ENCODE data around the gene SYNDIG1.
"Not testable (repeated sequence)": the region's sequence is repeated elsewhere in the genome, so short reads cannot be mapped to it uniquely, and the experiment has no call there.

The SYNDIG1 gene

DNA sequence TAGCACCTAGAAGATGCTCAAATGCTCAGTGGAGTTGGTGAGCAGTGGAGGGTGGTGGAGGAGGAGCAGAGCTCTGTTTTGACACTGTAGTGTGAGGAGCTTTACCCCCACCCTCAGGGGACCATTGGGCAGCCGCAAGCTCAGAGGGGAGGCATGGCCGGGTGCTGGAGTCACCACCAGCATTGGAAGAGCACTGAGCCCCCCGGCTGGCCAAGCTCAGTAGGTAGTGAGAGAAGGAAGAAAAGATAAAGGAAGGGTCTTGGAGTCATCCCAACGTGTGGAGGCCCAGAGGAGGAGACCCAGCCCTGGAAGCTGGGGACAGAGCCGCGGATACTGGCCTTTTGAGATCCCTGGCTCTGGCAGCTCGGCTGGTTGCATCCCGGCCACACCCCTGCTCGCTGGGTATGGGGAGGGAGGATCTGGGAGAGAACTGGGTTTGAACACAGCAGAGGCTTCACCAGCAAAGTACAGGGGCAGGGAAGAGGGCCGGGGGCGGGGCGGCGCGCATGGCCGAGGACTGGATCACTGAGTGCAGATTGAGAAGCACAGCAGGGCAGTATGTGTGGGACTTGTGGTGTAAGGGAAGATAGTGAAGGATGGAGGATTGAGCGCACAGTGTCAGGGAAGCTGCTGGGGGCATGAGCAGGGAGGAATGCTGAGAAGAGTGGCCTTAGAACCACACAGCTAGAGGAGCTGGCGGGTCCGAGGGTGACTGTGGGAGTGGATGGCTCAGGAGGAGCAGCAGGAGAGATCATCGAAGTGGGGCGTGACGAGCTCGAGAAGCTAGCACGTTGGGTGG lies 24.4 kb downstream of the SYNDIG1 start:
- no peak for DNase-seq (ENCODE audit: low spot score)

DNA sequence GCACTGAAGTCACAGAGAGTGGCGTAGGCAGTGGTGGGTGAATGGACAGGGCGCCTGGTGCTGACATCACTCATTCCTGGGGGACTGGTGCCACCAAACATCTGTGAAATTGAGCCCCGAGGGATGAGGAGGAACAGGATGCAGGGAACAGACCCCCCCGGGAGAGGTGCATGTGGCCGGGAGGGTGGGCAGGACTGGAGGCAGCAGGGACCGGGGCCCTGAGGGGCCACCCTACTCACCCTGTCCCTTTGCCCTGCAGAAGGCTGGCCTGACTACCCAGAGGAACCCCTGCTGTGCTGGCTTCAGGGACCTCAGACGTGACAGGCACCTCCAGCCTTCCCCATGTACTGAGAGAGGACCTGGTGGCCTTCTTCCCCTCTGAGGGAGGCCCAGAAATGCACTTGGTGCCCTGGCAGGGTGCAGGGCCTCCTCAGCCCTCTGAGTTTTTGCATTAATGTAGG lies 25.1 kb downstream of the SYNDIG1 start:
- no peak for DNase-seq (ENCODE audit: low spot score)

- no peak for DNase-seq (ENCODE audit: low spot score)
Measured at GRCh38 chr20:24495266-24495665, 25.8 kb downstream of the SYNDIG1 start.

- DNase-seq (ENCODE audit: low spot score): no peak
Measured at GRCh38 chr20:24497851-24498250, 28.4 kb downstream of the SYNDIG1 start.

- DNase-seq (ENCODE audit: low spot score): no peak
Measured at GRCh38 chr20:24498641-24499040, 29.2 kb downstream of the SYNDIG1 start.

DNA sequence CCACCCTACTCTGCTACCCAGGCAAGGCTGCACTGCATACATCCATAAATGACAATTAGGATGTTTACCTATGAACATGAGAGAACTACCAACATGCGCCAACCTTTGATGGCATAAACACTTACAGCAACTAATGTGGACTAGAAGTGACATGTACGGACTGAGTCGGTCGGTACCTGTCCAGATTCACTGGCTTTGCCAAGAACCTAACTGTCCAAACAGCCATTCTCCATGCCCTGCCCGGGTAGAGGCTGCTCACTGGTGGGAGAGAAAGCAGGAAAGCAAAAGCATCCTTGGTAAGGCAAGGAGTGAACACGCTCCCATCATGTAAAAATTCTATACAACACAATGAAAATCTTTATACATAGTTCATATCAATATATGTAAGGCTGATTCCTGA lies 30.0 kb downstream of the SYNDIG1 start:
- no peak for DNase-seq (ENCODE audit: low spot score)

DNA sequence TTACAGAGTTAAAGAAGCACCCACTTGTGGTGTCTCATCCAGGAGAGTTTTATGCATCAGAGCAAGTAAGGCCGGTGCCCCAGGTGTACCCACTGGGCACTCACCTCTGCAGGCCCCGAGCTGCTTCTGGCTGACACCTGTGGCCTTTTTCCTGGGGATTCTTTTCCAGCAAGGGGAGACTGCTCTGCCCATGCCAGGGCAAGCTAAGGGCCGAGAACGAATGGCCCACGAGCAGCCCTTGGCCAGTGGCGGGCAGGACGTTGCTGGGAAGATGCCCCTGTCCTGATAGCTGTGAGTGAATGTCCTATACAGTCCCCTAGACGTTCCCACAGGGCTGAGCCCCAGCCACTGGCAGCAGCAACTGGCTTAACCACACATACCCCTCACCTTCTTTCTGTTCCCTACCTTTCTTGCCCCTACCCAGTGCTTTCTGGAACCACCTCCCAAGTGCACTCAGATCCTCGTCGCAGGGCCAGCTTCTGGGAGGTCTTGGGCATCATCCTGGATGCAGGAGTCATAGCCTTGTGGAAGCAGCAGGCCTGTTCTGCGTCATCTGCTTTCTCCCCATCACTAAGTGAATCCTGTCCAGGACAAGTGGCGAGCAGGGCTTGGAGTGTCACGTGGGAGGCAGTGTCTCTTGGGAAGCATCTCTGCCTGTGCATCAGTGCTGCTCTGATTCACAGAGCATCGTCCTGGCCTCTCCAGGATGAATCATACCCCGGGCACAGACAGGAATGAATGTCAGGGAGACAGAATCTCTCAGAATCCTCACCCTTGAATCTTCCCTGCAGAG lies 32.5 kb downstream of the SYNDIG1 start:
- no peak for DNase-seq (ENCODE audit: low spot score)

- no peak for DNase-seq (ENCODE audit: low spot score)
Measured at GRCh38 chr20:24502661-24503060, 33.2 kb downstream of the SYNDIG1 start.

GRCh38 chr20:24503352-24503931 lies 34.0 kb downstream of the SYNDIG1 start:
- DNase-seq (ENCODE audit: low spot score): no peak

DNA sequence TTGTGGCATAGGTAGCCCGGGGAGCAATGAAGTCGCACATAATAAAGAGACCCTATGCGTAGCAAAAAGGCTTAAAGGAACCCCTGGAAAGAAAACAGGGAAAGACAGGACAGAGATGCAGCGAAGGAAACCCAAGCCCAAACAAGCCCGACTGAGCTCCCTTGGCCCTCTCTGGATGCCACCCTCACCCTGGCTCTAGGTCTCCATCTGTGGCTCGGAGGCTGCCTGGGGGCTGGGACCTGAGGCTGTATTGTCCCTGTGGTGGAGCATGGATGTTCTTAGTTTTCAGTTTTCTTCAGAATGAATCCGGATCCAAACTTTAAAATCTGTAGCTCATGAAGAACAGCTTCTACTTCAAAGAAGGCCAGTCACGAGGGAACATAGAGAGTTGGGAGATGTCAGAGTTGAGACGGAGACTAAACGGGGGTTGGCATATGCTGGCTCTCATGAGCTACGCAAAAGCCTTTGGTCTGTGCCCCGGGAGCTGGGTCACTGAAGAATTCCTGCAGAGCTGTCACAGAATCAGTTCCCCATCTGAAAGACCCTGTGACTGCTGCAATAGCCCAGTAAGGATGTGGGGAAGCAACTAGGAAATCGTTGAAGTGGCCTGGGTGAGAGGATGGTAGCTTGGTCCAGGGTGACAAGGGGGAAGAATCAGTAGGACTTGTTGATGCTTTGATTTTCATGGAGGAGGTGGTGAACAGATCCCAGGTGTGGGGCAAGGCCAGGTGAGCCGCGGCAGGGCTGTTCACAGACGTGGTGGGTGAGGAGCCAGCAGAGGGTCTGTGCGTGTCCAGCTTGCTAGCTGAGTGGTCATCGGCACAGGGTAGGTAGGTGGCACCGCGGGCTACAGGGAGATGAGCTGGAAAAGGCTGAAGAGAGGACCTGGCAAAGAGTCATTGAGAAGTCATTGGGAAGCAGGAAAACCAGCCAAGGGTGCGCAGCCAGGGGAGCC lies 35.2 kb downstream of the SYNDIG1 start:
- no peak for DNase-seq (ENCODE audit: low spot score)

DNA sequence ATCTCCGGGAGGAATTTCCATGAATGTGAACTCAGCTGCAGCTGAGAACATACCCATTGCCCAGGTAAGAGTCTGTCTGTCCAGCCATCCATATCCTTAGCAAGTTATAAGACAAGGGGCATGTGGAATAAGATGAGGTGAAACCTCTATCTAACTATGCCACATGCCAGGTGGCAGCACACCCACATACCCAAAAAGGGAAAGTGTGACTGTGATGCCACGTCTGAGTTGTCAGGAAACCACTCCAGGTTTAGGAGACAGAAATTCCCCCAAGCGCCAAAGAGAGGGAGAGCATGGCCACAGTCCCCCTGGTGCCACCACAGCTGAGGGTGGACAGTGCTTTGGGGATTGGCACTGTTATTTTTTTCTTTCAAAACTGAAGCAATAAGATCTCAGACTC lies 36.7 kb downstream of the SYNDIG1 start:
- no peak for DNase-seq (ENCODE audit: low spot score)

GRCh38 chr20:24506696-24507095 lies 37.3 kb downstream of the SYNDIG1 start:
- DNase-seq (ENCODE audit: low spot score): no peak

DNA sequence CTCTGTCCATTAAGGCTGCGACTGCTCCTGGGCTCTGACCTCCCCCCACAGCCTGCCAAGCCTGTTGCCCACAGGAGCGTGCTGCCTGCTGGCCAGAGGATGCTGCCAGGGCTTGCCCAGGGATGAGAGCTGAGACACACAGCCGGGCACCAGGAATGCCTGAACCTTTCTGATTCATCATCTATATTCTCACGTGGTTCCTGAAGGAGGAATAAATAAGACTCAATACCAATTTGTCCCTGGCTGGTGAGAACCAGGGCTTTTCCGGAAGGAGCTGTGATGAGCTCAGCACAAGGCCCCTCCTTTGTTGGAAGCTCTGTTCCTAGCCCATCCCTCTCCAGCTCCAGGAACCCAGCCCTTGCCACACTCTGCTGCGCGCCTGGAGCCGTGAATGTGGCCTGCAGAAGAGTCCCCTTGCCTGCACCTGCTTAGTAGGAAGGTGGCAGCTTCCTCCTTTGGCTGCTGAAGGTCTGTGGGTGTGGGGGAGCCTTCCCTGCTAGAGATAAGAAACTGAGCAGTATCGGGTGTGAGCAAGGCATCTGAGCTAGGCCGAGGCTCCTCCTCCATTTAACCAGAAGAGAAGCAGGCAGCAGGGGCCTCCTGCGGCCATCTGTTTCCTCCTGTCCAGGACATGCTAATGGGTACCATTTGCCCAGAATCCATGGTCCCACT lies 37.9 kb downstream of the SYNDIG1 start:
- DNase-seq (ENCODE audit: low spot score): no peak

DNA sequence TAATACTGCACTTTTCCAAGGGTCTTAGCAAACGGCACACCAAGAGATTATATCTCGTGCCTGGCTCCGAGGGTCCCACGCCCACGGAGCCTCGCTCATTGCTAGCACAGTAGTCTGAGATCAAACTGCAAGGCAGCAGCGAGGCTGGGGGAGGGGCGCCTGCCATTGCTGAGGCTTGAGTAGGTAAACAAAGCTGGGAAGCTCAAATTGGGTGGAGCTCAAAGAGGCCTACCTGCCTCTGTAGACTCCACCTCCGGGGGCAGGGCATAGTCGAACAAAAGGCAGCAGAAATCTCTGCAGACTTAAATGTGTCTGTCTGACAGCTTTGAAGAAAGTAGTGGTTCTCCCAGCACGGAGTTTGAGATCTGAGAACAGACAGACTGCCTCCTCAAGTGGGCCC lies 43.0 kb downstream of the SYNDIG1 start:
- DNase-seq (ENCODE audit: low spot score): not testable (repeated sequence)

DNA sequence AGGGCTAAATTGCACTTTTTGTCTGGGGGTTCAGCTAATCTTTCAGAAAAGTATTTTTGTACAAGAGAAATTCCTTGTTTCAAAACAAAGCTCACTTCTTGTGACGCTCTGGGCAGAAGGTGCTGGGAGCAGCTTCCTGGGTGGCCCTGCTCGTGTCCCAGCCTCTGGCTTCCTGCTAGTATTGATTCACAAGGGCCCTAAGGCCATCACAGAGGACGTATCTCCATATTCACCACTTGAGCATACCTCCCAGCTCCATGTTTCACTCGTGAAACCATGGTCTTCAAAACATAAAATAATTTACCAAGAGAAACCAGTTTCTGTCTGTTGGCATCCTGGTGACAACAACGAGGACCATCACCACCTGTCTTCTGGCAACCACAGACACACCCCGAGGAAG lies 49.1 kb downstream of the SYNDIG1 start:
- no peak for DNase-seq (ENCODE audit: low spot score)

- DNase-seq (ENCODE audit: low spot score): no peak
Measured at GRCh38 chr20:24519476-24519875, 50.0 kb downstream of the SYNDIG1 start.

GRCh38 chr20:24521032-24521431 lies 51.6 kb downstream of the SYNDIG1 start:
- DNase-seq (ENCODE audit: low spot score): no peak

- DNase-seq (ENCODE audit: low spot score): no peak
Measured at GRCh38 chr20:24522452-24523330, 53.3 kb downstream of the SYNDIG1 start.

GRCh38 chr20:24523661-24524060 lies 54.2 kb downstream of the SYNDIG1 start:
- no peak for DNase-seq (ENCODE audit: low spot score)

Data from D341Med (cell line).